Activated T-helper 1 cell treated with anti-CD3 and anti-CD28 coated beads, Interleukin-12 subunit alpha, Interleukin-12 subunit beta, Interleukin-2, Interleukin-4 antibody, amounts not matched to agents 30 ng/mL and 10 ng/mL and 1 ng/mL, durations not matched to agents 14 hours and 24 hours and 36 hours (primary cell): ENCODE data around the gene RAB7B. TPM values are rescaled to one million over a fixed set of nuclear protein-coding genes. Genes with fewer than 3 reads are reported as not detected.
A peak's percentile ranks its signal among the peaks of the same experiment; 100 is the strongest.

Experiments
- DNase-seq: peaks from one replicate; pipeline ENCODE4 v3.0.0; 2021; ENCODE audit warnings: low spot score
- H3K27ac Mint-ChIP-seq: one replicate; pipeline ENCODE4 v1.8.0; 2021; ENCODE audit warnings: mild to moderate bottlenecking, mixed read lengths
- H3K27me3 Mint-ChIP-seq: one replicate; pipeline ENCODE4 v1.8.0; 2022; ENCODE audit warnings: mild to moderate bottlenecking, moderate library complexity, mixed read lengths; ENCODE audit not compliant: insufficient read depth
- H3K36me3 Mint-ChIP-seq: one replicate; pipeline ENCODE4 v1.8.0; 2021; ENCODE audit warnings: low read depth, mixed read lengths
- H3K4me1 Mint-ChIP-seq: one replicate; pipeline ENCODE4 v1.8.0; 2021; ENCODE audit warnings: low read depth, mixed read lengths
- H3K4me3 Mint-ChIP-seq: one replicate; pipeline ENCODE4 v1.8.0; 2021; ENCODE audit warnings: mild to moderate bottlenecking, moderate library complexity, mixed read lengths
- H3K9me3 Mint-ChIP-seq: one replicate; pipeline ENCODE4 v1.8.0; 2021; ENCODE audit warnings: mixed read lengths
- intact Hi-C: fragments of 100-400 bp; cut with micrococcal nuclease; formaldehyde crosslinking; loops from one replicate; pipeline ENCODE4 v1.15.1; 2024
- total RNA-seq: library from RNA; stranded (reverse); gene quantifications from 2 replicates; pipeline ENCODE4 v1.2.3, GENCODE V29; 2022

Gene RAB7B
- total RNA-seq, 1 donor from 2014 or later = not detected

GRCh38 chr1:206036663-206037455, 33.7 kb upstream of the RAB7B start:
- intact Hi-C loops = loop anchor here (2.0 kb wide), 1 partner anchor 14 kb away; no protein-coding TSS in a partner anchor
- Mint-ChIP-seq H3K4me1 (peaks cover 34% of the 10 kb centered on the region), H3K27me3 (peaks cover 61% of the 10 kb centered on the region), H3K36me3 (no peaks in the 10 kb centered on the region), H3K9me3 (no peaks in the 10 kb centered on the region), H3K4me3 (no peak overlapping the region), H3K27ac (no peak overlapping the region)
- no peak for DNase-seq

- intact Hi-C loops = no loop called here
- H3K36me3 Mint-ChIP-seq = no peaks in the 10 kb centered on the region
- peaks cover 54% of the 10 kb centered on the region for H3K27me3 Mint-ChIP-seq
- no peak overlapping the region for H3K4me3 Mint-ChIP-seq
- no peak for DNase-seq
- peaks cover 32% of the 10 kb centered on the region for H3K4me1 Mint-ChIP-seq
- H3K27ac Mint-ChIP-seq = no peak overlapping the region
- no peaks in the 10 kb centered on the region for H3K9me3 Mint-ChIP-seq
Observed at GRCh38 chr1:206035027-206035426, 31.8 kb upstream of the RAB7B start.

GRCh38 chr1:206032380-206033140, 29.4 kb upstream of the RAB7B start:
- H3K9me3 Mint-ChIP-seq = no peaks in the 10 kb centered on the region
- intact Hi-C loops = no loop called here
- no peak for DNase-seq
- no peaks in the 10 kb centered on the region for H3K36me3 Mint-ChIP-seq
- no peak overlapping the region for H3K27ac Mint-ChIP-seq
- H3K4me1 Mint-ChIP-seq = peaks cover 17% of the 10 kb centered on the region
- H3K27me3 Mint-ChIP-seq = peaks cover 54% of the 10 kb centered on the region
- no peak overlapping the region for H3K4me3 Mint-ChIP-seq

DNA sequence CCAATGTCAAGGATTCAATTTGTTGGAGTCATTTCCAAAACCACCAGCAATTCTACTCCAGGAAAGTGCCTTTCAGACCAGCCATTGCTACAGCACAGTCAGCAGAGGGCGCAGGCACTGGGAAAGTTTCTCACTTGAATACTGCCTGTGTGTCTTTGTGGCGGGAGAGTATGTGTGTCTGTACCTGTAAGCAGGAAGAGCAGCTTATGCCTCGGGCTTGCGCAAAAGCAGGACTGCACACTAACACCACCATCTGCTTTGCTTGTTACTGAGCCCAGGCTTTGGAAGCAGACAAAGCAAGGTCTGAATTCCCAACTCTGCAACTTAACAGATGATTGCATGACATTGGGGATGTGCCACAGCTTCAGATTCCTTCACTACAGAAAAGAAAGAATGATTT, 27.5 kb upstream of the RAB7B start:
- Mint-ChIP-seq H3K9me3 (no peaks in the 10 kb centered on the region), H3K36me3 (no peaks in the 10 kb centered on the region)
- intact Hi-C loops = loop anchor here (1.0 to 2.0 kb wide), 3 partner anchors 23 to 112 kb away; partner anchors contain the start of gene RHEX

DNA sequence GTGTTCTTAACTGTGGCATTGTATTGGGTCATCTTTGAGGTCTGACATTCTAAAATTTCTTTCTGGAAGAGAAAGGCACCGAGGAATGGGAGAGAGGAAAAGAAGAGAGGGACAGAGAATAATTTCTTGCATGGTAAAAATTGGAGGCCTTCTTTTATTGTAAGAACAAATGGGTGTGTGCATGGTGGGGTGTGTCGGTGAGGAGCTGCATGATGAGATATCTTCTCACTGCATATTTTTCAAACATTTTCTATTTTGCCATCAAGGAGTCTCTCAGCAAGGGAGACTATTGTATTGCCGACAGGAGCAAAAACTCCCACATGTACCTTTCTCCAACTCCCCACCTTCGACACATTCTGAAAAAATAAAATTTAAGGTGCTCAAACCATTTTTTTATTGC, 27.0 kb upstream of the RAB7B start:
- H3K27me3 Mint-ChIP-seq = peaks cover 61% of the 10 kb centered on the region
- intact Hi-C loops = loop anchor here (1.0 to 2.0 kb wide), 3 partner anchors 23 to 111 kb away; partner anchors contain the start of gene RHEX
- no peak for DNase-seq
- peaks cover 15% of the 10 kb centered on the region for H3K4me1 Mint-ChIP-seq
- no peak overlapping the region for H3K27ac Mint-ChIP-seq
- H3K36me3 Mint-ChIP-seq = no peaks in the 10 kb centered on the region
- H3K9me3 Mint-ChIP-seq = no peaks in the 10 kb centered on the region
- H3K4me3 Mint-ChIP-seq = no peak overlapping the region

More for the DNA sequence above, 27.5 kb upstream of the RAB7B start:
- peak; percentile 69 for DNase-seq
- Mint-ChIP-seq H3K4me1 (peaks cover 17% of the 10 kb centered on the region), H3K27me3 (peaks cover 59% of the 10 kb centered on the region), H3K27ac (no peak overlapping the region), H3K4me3 (no peak overlapping the region)

DNA sequence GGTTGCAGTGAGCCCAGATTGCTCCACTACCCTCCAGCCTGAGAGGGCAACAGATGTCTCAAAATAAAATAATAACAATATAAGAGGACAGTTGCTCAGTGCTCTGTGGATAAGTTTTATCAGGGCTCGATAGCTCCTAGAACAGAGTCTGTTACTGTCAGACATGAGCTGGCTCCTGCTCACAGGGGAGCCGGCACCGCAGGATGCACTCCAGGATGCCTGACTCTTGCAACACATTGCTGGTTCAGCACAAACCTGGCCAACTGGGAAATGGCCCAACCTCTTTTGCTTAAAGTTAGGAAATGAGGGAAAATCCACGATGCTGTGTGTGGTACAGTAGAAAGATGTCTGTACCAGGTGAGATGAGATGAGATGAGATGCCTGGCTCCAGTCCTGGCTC, 26.3 kb upstream of the RAB7B start:
- H3K36me3 Mint-ChIP-seq = no peaks in the 10 kb centered on the region
- DNase-seq = no peak
- H3K27ac Mint-ChIP-seq = no peak overlapping the region
- no peak overlapping the region for H3K4me3 Mint-ChIP-seq
- H3K4me1 Mint-ChIP-seq = peaks cover 8% of the 10 kb centered on the region
- intact Hi-C loops = no loop called here
- no peaks in the 10 kb centered on the region for H3K9me3 Mint-ChIP-seq
- peaks cover 55% of the 10 kb centered on the region for H3K27me3 Mint-ChIP-seq

GRCh38 chr1:206025283-206025820, 22.2 kb upstream of the RAB7B start:
- no peak overlapping the region for H3K4me3 Mint-ChIP-seq
- H3K27me3 Mint-ChIP-seq = peaks cover 41% of the 10 kb centered on the region

GRCh38 chr1:206023695-206024094, 20.5 kb upstream of the RAB7B start, which contains the start of gene CTSE:
Gene CTSE (minus strand): TSS chr1:206023895. CDS start chr1:206023791, 104 bp downstream.
- intact Hi-C loops = no loop called here
- H3K4me3 Mint-ChIP-seq = no peak within 1 kb of the TSS
- H3K27me3 Mint-ChIP-seq = peaks cover 35% of the 10 kb centered on the region
- no peaks in the 10 kb centered on the region for H3K4me1 Mint-ChIP-seq
- H3K9me3 Mint-ChIP-seq = no peaks in the 10 kb centered on the region
- no peak for DNase-seq
- no peaks in the 10 kb centered on the region for H3K36me3 Mint-ChIP-seq
- H3K27ac Mint-ChIP-seq = no peak within 1 kb of the TSS

More at GRCh38 chr1:206025283-206025820, 22.2 kb upstream of the RAB7B start:
- intact Hi-C loops = no loop called here
- H3K9me3 Mint-ChIP-seq = no peaks in the 10 kb centered on the region
- H3K36me3 Mint-ChIP-seq = no peaks in the 10 kb centered on the region
- H3K27ac Mint-ChIP-seq = no peak overlapping the region
- DNase-seq = no peak
- no peaks in the 10 kb centered on the region for H3K4me1 Mint-ChIP-seq

DNA sequence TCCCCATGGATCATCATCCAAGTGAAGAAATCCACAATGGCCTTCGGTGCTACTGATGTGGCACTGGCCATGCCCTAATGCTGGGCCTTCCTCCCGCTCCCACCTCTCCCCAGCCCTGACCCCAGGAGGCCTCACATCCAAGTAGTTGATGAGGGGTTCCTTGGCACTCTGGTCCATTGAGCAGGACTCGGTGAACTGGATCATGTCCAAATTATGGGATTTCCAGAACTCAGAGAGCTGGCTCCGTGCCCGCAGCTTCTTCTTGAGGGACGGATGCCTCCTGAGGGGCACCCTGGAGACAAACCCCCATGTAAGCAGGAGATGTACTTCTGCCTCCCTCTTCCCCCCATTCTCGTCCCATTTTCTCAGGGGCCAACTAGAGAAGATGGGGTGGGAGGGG, 19.6 kb upstream of the RAB7B start:
- no peaks in the 10 kb centered on the region for H3K4me1 Mint-ChIP-seq
- peaks cover 36% of the 10 kb centered on the region for H3K27me3 Mint-ChIP-seq
- no peak overlapping the region for H3K27ac Mint-ChIP-seq
- no peaks in the 10 kb centered on the region for H3K36me3 Mint-ChIP-seq
- no peak for DNase-seq
- intact Hi-C loops = no loop called here
- no peaks in the 10 kb centered on the region for H3K9me3 Mint-ChIP-seq
- no peak overlapping the region for H3K4me3 Mint-ChIP-seq

DNA sequence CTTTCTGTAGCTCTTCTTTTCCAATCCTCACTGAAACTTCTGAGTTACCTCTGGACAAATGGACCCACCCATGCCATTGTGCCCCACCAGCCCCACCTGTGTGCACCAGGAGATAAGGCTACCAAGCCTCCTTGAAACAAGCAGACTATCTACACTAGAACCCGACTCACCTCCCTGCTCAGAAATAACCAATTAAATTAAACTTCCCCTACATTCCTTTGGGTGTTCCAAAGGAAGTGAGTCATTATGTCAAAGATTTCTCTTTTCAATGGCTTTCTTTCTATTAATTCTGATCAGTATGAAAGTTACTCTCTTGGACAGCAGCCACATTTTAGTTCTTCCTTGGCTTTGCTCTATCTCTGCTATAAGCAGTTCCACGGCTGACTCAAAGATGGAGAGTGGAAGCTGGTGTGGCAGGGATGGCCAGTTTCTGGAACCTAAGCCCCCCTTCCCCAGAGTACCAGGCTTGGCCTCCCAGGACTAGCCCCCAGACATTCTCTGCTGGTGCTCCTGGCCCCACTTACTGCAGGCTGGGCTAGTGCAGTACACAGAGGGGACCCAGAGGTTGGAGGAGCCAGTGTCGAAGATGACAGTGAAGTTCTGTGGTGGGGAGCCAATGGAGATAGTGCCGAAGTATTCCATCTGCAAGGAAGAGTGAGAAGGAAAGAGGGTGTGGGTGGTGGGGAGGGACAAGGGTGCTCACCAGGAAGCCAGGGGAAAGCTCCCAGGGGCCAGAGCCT, 18.6 kb upstream of the RAB7B start:
- Mint-ChIP-seq H3K27ac (no peak overlapping the region), H3K4me1 (no peaks in the 10 kb centered on the region), H3K9me3 (no peaks in the 10 kb centered on the region), H3K4me3 (no peak overlapping the region), H3K27me3 (peaks cover 29% of the 10 kb centered on the region), H3K36me3 (no peaks in the 10 kb centered on the region)
- no peak for DNase-seq
- intact Hi-C loops = no loop called here

- DNase-seq = no peak
- Mint-ChIP-seq H3K36me3 (no peaks in the 10 kb centered on the region), H3K4me1 (no peaks in the 10 kb centered on the region), H3K9me3 (no peaks in the 10 kb centered on the region), H3K27me3 (peaks cover 28% of the 10 kb centered on the region), H3K4me3 (no peak overlapping the region), H3K27ac (no peak overlapping the region)
- intact Hi-C loops = no loop called here
Observed at GRCh38 chr1:206021008-206021625, 17.9 kb upstream of the RAB7B start.

DNA sequence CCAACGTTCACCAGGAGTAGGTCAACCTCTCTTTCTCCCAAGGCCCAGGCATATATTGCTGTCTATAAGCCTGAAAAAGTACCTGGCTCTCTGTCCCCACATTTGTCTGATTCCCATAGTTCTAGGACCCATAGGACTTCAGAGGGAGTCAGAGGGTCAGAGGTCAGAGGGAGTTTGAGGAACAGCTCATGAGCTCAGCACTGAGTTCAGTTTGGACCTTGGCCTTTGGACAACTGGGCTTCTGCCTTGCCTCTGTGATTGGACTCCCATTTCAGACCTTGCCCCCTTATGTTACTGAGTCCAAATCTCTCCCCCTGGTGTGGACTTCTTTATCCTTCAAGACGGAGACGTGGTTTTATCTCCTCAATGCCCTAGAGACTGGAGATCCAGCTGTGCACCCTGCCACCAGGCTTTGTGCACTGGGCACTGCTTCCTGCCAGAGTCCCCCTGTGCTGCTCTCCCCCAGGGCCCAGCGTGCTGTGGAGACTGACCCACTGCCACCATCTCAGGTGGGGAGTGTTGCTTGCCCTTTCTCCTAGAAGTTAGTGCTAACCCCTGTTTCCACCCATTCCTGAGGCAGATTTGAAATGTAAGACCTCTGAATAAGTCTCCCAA, 17.3 kb upstream of the RAB7B start:
- DNase-seq = no peak
- H3K4me1 Mint-ChIP-seq = no peaks in the 10 kb centered on the region
- H3K36me3 Mint-ChIP-seq = no peaks in the 10 kb centered on the region
- no peaks in the 10 kb centered on the region for H3K9me3 Mint-ChIP-seq
- H3K27me3 Mint-ChIP-seq = peaks cover 24% of the 10 kb centered on the region
- intact Hi-C loops = no loop called here
- no peak overlapping the region for H3K27ac Mint-ChIP-seq
- no peak overlapping the region for H3K4me3 Mint-ChIP-seq
